ENCODE results near the gene SLC35F4.
A peak's percentile ranks its signal among the peaks of the same experiment; 100 is the strongest.

The SLC35F4 gene

GRCh38 chr14:57652769-57653168 is 213.1 kb downstream of the SLC35F4 start:
- CTCF ChIA-PET: interaction anchor here (1.0 kb wide), 1 partner anchor 421 kb away, joined by 5 read pairs; no protein-coding TSS in a partner anchor
- no peak overlapping the region for H3K27ac ChIP-seq
- no peak for DNase-seq (ENCODE audit: low spot score)
- TF ChIP-seq, protein P1, sequence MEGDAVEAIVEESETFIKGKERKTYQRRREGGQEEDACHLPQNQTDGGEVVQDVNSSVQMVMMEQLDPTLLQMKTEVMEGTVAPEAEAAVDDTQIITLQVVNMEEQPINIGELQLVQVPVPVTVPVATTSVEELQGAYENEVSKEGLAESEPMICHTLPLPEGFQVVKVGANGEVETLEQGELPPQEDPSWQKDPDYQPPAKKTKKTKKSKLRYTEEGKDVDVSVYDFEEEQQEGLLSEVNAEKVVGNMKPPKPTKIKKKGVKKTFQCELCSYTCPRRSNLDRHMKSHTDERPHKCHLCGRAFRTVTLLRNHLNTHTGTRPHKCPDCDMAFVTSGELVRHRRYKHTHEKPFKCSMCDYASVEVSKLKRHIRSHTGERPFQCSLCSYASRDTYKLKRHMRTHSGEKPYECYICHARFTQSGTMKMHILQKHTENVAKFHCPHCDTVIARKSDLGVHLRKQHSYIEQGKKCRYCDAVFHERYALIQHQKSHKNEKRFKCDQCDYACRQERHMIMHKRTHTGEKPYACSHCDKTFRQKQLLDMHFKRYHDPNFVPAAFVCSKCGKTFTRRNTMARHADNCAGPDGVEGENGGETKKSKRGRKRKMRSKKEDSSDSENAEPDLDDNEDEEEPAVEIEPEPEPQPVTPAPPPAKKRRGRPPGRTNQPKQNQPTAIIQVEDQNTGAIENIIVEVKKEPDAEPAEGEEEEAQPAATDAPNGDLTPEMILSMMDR (conservative IDR thresholded peaks at IDR 0.05; ENCODE audit: low read depth): no peak
- POLR2A ChIA-PET (ENCODE audit: low non-redundant PET): no interaction called here

DNA sequence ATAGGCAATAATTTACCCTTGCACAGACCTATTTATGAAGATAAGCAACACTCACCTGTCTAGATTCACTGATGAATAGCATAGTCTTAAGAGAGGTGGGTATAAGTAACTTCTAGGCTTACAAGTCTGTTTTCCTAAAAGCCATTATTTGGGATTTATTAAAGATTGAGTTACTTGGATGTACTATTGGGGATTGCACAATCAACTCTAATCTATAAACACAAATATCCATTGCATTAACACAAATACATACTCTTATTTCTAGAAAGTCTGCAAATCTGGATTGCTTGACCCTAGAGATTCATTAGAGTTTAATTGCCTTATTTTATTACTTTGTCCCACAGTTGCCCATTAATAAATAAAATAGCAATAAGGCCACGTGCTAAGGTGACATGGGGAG is 224.1 kb downstream of the SLC35F4 start:
- TF ChIP-seq, protein P1 (conservative IDR thresholded peaks at IDR 0.05; ENCODE audit: low read depth): no peak
- no peak overlapping the region for H3K27ac ChIP-seq
- ChIA-PET POLR2A (ENCODE audit: low non-redundant PET) (no interaction called here), CTCF (no interaction called here)
- no peak for DNase-seq (ENCODE audit: low spot score)

DNA sequence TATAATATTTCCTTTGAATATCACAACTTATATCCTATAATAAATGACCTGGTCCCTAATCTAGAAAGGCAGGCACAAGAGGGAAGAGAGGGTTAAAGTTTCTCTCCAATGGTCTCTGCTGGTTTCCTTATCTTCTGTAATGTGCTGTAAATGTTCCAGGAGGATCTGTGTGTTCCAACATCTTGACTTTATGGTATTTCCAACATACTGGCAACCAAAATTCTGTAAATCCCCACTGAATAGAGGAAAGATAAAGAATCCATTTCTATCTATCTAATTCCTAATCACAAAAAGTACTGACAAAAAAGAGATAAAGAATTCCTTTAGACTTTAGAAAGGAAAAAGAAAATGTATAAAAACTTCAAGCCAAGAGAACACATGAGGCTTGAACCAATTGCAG is 225.9 kb downstream of the SLC35F4 start:
- TF ChIP-seq, protein P1 (conservative IDR thresholded peaks at IDR 0.05; ENCODE audit: low read depth): no peak
- DNase-seq (ENCODE audit: low spot score): no peak
- CTCF ChIA-PET: no interaction called here

GRCh38 chr14:57637901-57638300 is 228.0 kb downstream of the SLC35F4 start:
- ChIA-PET POLR2A (ENCODE audit: low non-redundant PET) (no interaction called here), CTCF (interaction anchor here (0.6 kb wide), 1 partner anchor 30 kb away, joined by 3 read pairs; no protein-coding TSS in a partner anchor)
- DNase-seq (ENCODE audit: low spot score): no peak
- TF ChIP-seq, protein P1 (conservative IDR thresholded peaks at IDR 0.05; ENCODE audit: low read depth): no peak
- no peak overlapping the region for H3K27ac ChIP-seq

More for the DNA sequence above, 225.9 kb downstream of the SLC35F4 start:
- POLR2A ChIA-PET (ENCODE audit: low non-redundant PET): no interaction called here
- no peak overlapping the region for H3K27ac ChIP-seq

GRCh38 chr14:57634335-57634734 is 231.6 kb downstream of the SLC35F4 start:
- no peak overlapping the region for H3K27ac ChIP-seq
- peak; percentile 5 for DNase-seq (ENCODE audit: low spot score)
- ChIA-PET POLR2A (ENCODE audit: low non-redundant PET) (no interaction called here), CTCF (interaction anchor here (0.6 kb wide), 1 partner anchor 265 kb away, joined by 4 read pairs; no protein-coding TSS in a partner anchor)
- TF ChIP-seq, protein P1 (conservative IDR thresholded peaks at IDR 0.05; ENCODE audit: low read depth): no peak

DNA sequence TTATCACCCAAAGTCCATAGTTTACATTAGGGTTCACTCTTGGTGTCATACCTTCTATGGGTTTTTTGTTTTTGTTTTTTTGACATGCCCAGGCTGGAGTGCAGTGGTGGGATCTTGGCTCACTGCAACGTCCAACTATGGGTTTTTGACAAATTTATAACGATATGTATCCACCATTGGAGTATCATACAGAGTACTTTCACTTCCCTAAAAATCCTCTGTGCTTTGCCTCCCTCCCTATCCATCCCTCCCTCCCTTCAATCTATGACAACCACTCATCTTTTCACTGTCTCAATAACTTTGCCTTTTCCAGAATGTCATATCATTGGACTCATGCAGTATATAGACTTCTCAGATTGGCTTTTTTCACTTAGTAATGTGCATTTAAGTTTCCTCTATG is 233.2 kb downstream of the SLC35F4 start:
- ChIA-PET CTCF (no interaction called here), POLR2A (ENCODE audit: low non-redundant PET) (no interaction called here)
- no peak for DNase-seq (ENCODE audit: low spot score)
- no peak overlapping the region for H3K27ac ChIP-seq
- TF ChIP-seq, protein P1 (conservative IDR thresholded peaks at IDR 0.05; ENCODE audit: low read depth): no peak

DNA sequence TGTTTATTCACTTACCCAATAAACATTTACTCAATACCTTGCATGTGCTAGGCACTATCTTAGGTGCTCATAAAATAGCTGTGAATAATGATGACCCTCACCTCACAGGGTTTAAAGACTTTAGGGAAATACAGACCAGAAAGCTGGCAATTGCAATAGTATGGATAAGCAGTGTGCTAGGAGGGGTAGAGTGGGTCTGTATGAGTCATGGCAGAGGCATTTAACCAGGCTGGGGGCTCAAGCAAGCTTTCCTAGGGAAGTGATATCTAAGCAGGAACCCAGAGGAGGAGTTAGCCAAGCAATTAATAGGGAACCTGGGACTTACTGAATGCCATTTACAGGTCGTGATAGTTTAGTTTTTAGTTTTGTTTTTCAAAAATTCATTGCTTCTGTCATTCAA is 248.4 kb downstream of the SLC35F4 start:
- no peak for DNase-seq (ENCODE audit: low spot score)
- POLR2A ChIA-PET (ENCODE audit: low non-redundant PET): no interaction called here
- CTCF ChIA-PET: no interaction called here
- no peak overlapping the region for H3K27ac ChIP-seq
- TF ChIP-seq, protein P1 (conservative IDR thresholded peaks at IDR 0.05; ENCODE audit: low read depth): no peak

Measured in RWPE1 (cell line).